K562 (cell line): ENCODE data around the gene TP53TG5. TPM values are rescaled to one million over a fixed set of nuclear protein-coding genes. Genes with fewer than 3 reads are reported as not detected.
A peak's percentile ranks its signal among the peaks of the same experiment; 100 is the strongest.

ENCODE experiments used
- ATAC-seq: fragments of 200-7000 bp; cut with Tn5 transposase; 3 replicates; pipeline ENCODE4 v1.9.1; 2020; ENCODE audit warnings: moderate library complexity
- BruUV-seq: library from RNA; stranded (reverse); fragments of 400-500 nt; replicated peaks from 2 replicates; lab custom pipeline; 2021; lab: Mats Ljungman, UMichigan
- CTCF ChIA-PET: fragments of 300-600 bp; formaldehyde crosslinking; extraction: SDS; loops from one replicate; lab custom pipeline; 2021; ENCODE audit warnings: low intra/inter-chr PET ratio; lab: Yijun Ruan, JAX
- POLR2A ChIA-PET: fragments of 300-600, 350-650 bp; sonication (Branson Sonifier 250); formaldehyde crosslinking; extraction: SDS; loops from one replicate; lab custom pipeline; 2021; ENCODE audit warnings: antibody characterized with exemption, inconsistent platforms; lab: Yijun Ruan, JAX
- DNase-seq, 4 experiments: peaks; one replicate each; pipeline versions ENCODE4 v3.0.0 to v3.0.0-alpha.2; 2011 to 2018; ENCODE audit warnings: low spot score in 3 of 4, mixed read lengths in 3 of 4; ENCODE audit errors: extremely low read depth in 1 of 4
- FAIRE-seq: peaks from 2 replicates; lab custom pipeline; 2011; peaks lifted over from hg19 to GRCh38; lab: Jason Lieb, UNC
- H2AFZ ChIP-seq: 2 replicates; pipeline ENCODE4 v1.6.0; 2011; ENCODE audit warnings: low read depth, low read length, control low read depth, inconsistent platforms
- H3K27ac ChIP-seq: fragments of 200-600 bp; 3 replicates; pipeline ENCODE4 v1.8.0; 2011; ENCODE audit warnings: low read depth, mild to moderate bottlenecking, control low read depth, inconsistent platforms, low read length, moderate library complexity, mixed read lengths; ENCODE audit errors: extremely low read depth
- H3K27me3 ChIP-seq, 2 experiments: fragments of 300-600 bp in 1 of 2; 2 replicates in 1 of 2; 3 replicates in 1 of 2; pipeline versions ENCODE4 v1.6.0 to v1.8.0; 2011; ENCODE audit warnings: inconsistent platforms in 2 of 2, low read length in 2 of 2, mild to moderate bottlenecking in 1 of 2, mixed read lengths in 1 of 2, moderate library complexity in 1 of 2; ENCODE audit not compliant: control insufficient read depth in 2 of 2, insufficient read depth in 2 of 2
- H3K36me3 ChIP-seq: fragments of 300-600 bp; 3 replicates; pipeline ENCODE4 v1.8.0; 2011; ENCODE audit warnings: mild to moderate bottlenecking, low read length, inconsistent platforms; ENCODE audit not compliant: control insufficient read depth, insufficient read depth
- H3K4me1 ChIP-seq, 2 experiments: fragments of 200-600 bp in 1 of 2; replicated peaks in 1 of 2; 2 replicates in 1 of 2; 3 replicates in 1 of 2; pipeline versions ENCODE4 v1.5.1 to v1.8.0; 2011; ENCODE audit warnings: inconsistent platforms in 2 of 2, low read length in 2 of 2, mild to moderate bottlenecking in 1 of 2, mixed read lengths in 1 of 2, moderate library complexity in 1 of 2; ENCODE audit not compliant: control insufficient read depth in 2 of 2, insufficient read depth in 2 of 2
- H3K4me2 ChIP-seq: 2 replicates; pipeline ENCODE4 v1.6.1; 2011; ENCODE audit warnings: low read length, control low read depth, inconsistent platforms, mixed read lengths; ENCODE audit not compliant: insufficient read depth
- H3K4me3 ChIP-seq: fragments of 200-600 bp; sonication (generic), shearing (Covaris generic); 2 replicates; pipeline ENCODE4 v1.5.1; 2016; ENCODE audit warnings: control low read depth, inconsistent platforms
- H3K79me2 ChIP-seq: fragments of 200-600 bp; 3 replicates; pipeline ENCODE4 v1.8.0; 2011; ENCODE audit warnings: low read length, inconsistent platforms; ENCODE audit not compliant: control insufficient read depth, insufficient read depth
- H3K9ac ChIP-seq, 2 experiments: 2 replicates each; pipeline versions ENCODE4 v1.6.0 to v1.6.1; 2011; ENCODE audit warnings: low read depth in 2 of 2, low read length in 2 of 2, control low read depth in 1 of 2, inconsistent platforms in 1 of 2, mild to moderate bottlenecking in 1 of 2, mixed read lengths in 1 of 2; ENCODE audit not compliant: insufficient read depth in 1 of 2
- H3K9me1 ChIP-seq: one replicate; pipeline ENCODE4 v1.6.0; 2011; ENCODE audit warnings: inconsistent platforms, mild to moderate bottlenecking, low read length, moderate library complexity; ENCODE audit not compliant: control insufficient read depth, insufficient read depth
- H3K9me3 ChIP-seq: replicated peaks from 2 replicates; pipeline ENCODE4 v1.5.1; 2011; ENCODE audit warnings: low read depth, low read length, inconsistent platforms; ENCODE audit not compliant: control insufficient read depth, insufficient read depth
- H4K20me1 ChIP-seq: replicated peaks from 2 replicates; pipeline ENCODE4 v1.6.1; 2011; ENCODE audit warnings: low read length, inconsistent platforms, mixed read lengths; ENCODE audit not compliant: control insufficient read depth, insufficient read depth
- CBX1 ChIP-seq: sonication (generic); IDR thresholded peaks from 2 replicates; pipeline ENCODE4 v1.6.1; 2016; ENCODE audit warnings: antibody characterized with exemption, low read depth, mild to moderate bottlenecking
- FOXK1 ChIP-seq: sonication (generic); formaldehyde crosslinking; IDR thresholded peaks from 2 replicates; pipeline ENCODE4 v1.8.0; 2022; ENCODE audit warnings: missing genetic modification reagents, mild to moderate bottlenecking, borderline replicate concordance
- JUND ChIP-seq, 2 experiments: IDR thresholded peaks; 2 replicates in 1 of 2; 3 replicates in 1 of 2; pipeline ENCODE4 v1.6.1; 2011; ENCODE audit warnings: borderline replicate concordance in 2 of 2, low read depth in 2 of 2, low read length in 2 of 2, improper control_type of control experiment in 1 of 2, missing biosample characterization in 1 of 2, missing genetic modification characterization in 1 of 2, missing genetic modification reagents in 1 of 2
- TAF1 ChIP-seq: IDR thresholded peaks from 2 replicates; pipeline ENCODE4 v1.6.1; 2011; ENCODE audit warnings: mild to moderate bottlenecking, low read length, moderate library complexity; ENCODE audit not compliant: insufficient read depth, control insufficient read depth, severe bottlenecking; ENCODE audit errors: extremely low read depth
- WGBS: fragments of 100-300 bp; shearing (Covaris generic); methylation state at CpG from one replicate; pipeline ENCODE4 v1.1.6; 2016; ENCODE audit warnings: low coverage, mixed read lengths; ENCODE audit not compliant: insufficient coverage; ENCODE audit errors: missing lambda C conversion rate; 5-methylcytosine and 5-hydroxymethylcytosine counted together
- in situ Hi-C: fragments of 300-500 bp; cut with MboI; formaldehyde crosslinking; loops from 4 replicates; pipeline ENCODE4 v1.15.0; 2018; ENCODE audit warnings: inconsistent platforms, mixed read lengths
- intact Hi-C: fragments of 100-400 bp; cut with micrococcal nuclease; formaldehyde crosslinking; loops from 2 replicates; pipeline ENCODE4 v1.14.2; 2022
- polyA plus RNA-seq, 8 experiments: library from polyadenylated mRNA; depleted of rRNA in 4 of 8; stranded (reverse) in 5 of 8; unstranded in 3 of 8; fragments of >200 nt; fragmentation: Nextera tagmentation in 2 of 8; fragmentation: Illumina TruSeq in 1 of 8; extraction: Ambion mirVana in 2 of 8; extraction: Trizol in 1 of 8; gene quantifications; 2 replicates each; pipeline versions ENCODE4 v1.2.1 to v1.2.3, GENCODE V29; 2011 to 2014; ENCODE audit warnings: inconsistent platforms in 1 of 8, missing spikeins in 1 of 8
- total RNA-seq, 7 experiments: library from RNA; depleted of rRNA in 6 of 7; stranded (reverse); fragments of >200 nt in 6 of 7; fragmentation: Illumina TruSeq in 2 of 7; extraction: Trizol in 2 of 7; gene quantifications; 2 replicates each; pipeline versions ENCODE4 v1.2.1 to v1.2.3, GENCODE V29; 2011 to 2021; ENCODE audit warnings: low replicate concordance in 1 of 7

TP53TG5 gene
- total and polyA plus RNA-seq, 9 of the 15 experiments (the other 6 are each of a cell fraction or from before 2014, with no cell fraction given) = 0.04 to 0.05 (median 0.04) TPM; not detected in 6

- DNase-seq = no peak
- ATAC-seq = peak; percentile 30
- no peaks in the 10 kb centered on the region; the same call in 2 of the 3 replicates for H3K36me3 ChIP-seq
- intact Hi-C loops = no loop called here
- TSS peak; percentile 54 for BruUV-seq
- POLR2A ChIA-PET = interaction anchor here (0.7 to 2.5 kb wide), 13 partner anchors 11 to 368 kb away, joined by 3 to 32 read pairs (median 5); partner anchors contain the start of gene SYS1
- 18% methylated on average over 9 of the region's 10 CpGs for WGBS
- in situ Hi-C loops = no loop called here
- TF ChIP-seq JUND (IDR thresholded peaks at IDR 0.05; ENCODE audit: borderline replicate concordance, low read depth, low read length) (no peak), JUND (tag; IDR thresholded peaks at IDR 0.05; ENCODE audit: borderline replicate concordance, low read depth, low read length) (0 out of 3 replicates have a peak, but pooled peaks have one; percentile 8), FOXK1 (CRISPR knock-in tag) (0 out of 2 replicates have a peak, but pooled peaks have one; percentile 41), CBX1 (no peak), TAF1 (peak; percentile 6)
- no peaks in the 10 kb centered on the region for H3K9me3 ChIP-seq
- H3K27me3 ChIP-seq = no peaks in the 10 kb centered on the region
- H2AFZ ChIP-seq = peak overlapping the region; percentile 81
- peak; percentile 75 for FAIRE-seq
- CTCF ChIA-PET = no interaction called here
- H3K4me3 ChIP-seq = peak overlapping the region; percentile 54
- H3K27ac ChIP-seq = peak overlapping the region; percentile 67
- H4K20me1 ChIP-seq = peaks cover 7% of the 10 kb centered on the region; the same call in 1 of the 2 replicates
- peak overlapping the region; percentile 82 for H3K4me2 ChIP-seq
- H3K4me1 ChIP-seq = peaks cover 35 to 49% of the 10 kb centered on the region in 2 experiments
- peaks cover 15% of the 10 kb centered on the region; the same call in 2 of the 3 replicates for H3K79me2 ChIP-seq
- no peaks in the 10 kb centered on the region for H3K9me1 ChIP-seq
- H3K9ac ChIP-seq = peak overlapping the region; percentile 74 to 90
These were observed 30.7 kb downstream of the TP53TG5 start for GRCh38 chr20:45347297-45347935.
